Measurements from ENCODE around the gene ACP1. TPM values are rescaled to one million over a fixed set of nuclear protein-coding genes. Genes with fewer than 3 reads are reported as not detected.

Gene ACP1
- total RNA-seq: 81.4 and 82.9 TPM in 2 replicates
- long read RNA-seq, transcript ACP1-205 (3 exons, 703 nt): minor isoform, 6 of 413 reads
- long read RNA-seq, transcript ACP1-201 (6 exons, 1,549 nt): major isoform, 155 of 413 reads
- long read RNA-seq, transcript ACP1-202 (6 exons, 1,552 nt): minor isoform, 142 of 413 reads
- long read RNA-seq, transcript ACP1-209 (7 exons, 577 nt): minor isoform, 82 of 413 reads
- long read RNA-seq, partial matches to known transcripts: 13 of 413 reads
- long read RNA-seq, other reads (novel, unspliced or antisense): 6 of 413 reads

DNA sequence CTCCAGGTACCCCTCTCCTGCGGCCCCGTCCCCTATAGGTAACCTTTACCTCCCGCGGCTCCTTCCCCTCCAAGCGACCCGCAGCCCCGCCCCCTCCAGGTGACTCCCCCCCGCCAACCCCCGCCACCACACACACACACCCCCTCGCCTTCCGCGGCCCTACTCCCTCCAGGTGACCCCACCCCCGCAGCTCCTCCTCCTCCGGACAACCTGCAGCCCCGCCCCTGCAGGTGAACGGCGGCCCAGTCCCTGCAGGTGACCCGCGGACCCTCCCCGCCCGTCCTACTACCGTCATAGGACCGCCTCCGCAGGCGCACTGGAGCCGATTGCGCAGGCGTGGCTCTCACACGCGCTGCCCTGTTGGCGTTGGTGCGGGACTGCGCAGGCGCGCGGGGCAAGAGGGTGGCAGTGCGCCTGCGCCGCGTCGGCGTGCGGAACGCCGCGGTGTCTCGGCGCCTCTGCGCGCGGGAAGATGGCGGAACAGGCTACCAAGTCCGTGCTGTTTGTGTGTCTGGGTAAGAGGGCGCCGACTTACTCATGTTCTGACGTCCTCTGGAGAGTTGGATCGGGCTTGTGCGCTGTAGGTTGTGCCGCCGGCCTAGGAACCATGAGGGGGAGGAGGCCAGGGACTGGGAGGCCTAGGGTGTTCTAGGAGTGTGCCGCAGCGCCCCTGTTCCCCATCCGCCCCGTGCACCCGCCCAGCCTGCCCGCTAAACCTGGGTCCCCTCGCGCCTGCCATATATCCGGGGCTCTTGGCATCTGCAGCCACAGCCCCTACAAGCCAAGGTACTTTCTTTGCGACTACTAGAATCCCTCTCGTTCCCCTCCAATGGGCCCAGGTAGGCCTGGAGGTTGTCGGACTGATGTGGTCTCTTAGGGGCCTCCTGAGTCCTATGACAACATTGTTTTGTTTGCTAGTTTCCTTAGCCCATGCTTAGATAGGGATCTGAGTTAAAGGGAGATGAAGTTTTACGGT lies at the start of gene ACP1:
Gene ACP1 (plus strand): TSS at position 455 of the 976 bp plus-strand sequence. CDS start 18 bp downstream, at position 473.
- Mint-ChIP-seq H3K9me3 (ENCODE audit: unreplicated experiment) (no peaks in the 10 kb centered on the region), H3K4me1 (ENCODE audit: unreplicated experiment) (peaks cover 33% of the 10 kb centered on the region), H3K27ac (ENCODE audit: unreplicated experiment) (peak within 1 kb of the TSS; percentile 95), H3K36me3 (ENCODE audit: unreplicated experiment) (peaks cover 21% of the 10 kb centered on the region), H3K4me3 (ENCODE audit: unreplicated experiment) (peak within 1 kb of the TSS; percentile 88), H3K27me3 (ENCODE audit: unreplicated experiment) (no peaks in the 10 kb centered on the region)
- peak; percentile 98 for DNase-seq (ENCODE audit: extremely low spot score, unreplicated experiment)
- TF ChIP-seq, protein P1, sequence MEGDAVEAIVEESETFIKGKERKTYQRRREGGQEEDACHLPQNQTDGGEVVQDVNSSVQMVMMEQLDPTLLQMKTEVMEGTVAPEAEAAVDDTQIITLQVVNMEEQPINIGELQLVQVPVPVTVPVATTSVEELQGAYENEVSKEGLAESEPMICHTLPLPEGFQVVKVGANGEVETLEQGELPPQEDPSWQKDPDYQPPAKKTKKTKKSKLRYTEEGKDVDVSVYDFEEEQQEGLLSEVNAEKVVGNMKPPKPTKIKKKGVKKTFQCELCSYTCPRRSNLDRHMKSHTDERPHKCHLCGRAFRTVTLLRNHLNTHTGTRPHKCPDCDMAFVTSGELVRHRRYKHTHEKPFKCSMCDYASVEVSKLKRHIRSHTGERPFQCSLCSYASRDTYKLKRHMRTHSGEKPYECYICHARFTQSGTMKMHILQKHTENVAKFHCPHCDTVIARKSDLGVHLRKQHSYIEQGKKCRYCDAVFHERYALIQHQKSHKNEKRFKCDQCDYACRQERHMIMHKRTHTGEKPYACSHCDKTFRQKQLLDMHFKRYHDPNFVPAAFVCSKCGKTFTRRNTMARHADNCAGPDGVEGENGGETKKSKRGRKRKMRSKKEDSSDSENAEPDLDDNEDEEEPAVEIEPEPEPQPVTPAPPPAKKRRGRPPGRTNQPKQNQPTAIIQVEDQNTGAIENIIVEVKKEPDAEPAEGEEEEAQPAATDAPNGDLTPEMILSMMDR (IDR thresholded peaks at IDR 0.05): no peak

- TF ChIP-seq, protein P1 (IDR thresholded peaks at IDR 0.05): no peak
- no peak overlapping the region for H3K27ac Mint-ChIP-seq (ENCODE audit: unreplicated experiment)
- H3K4me3 Mint-ChIP-seq (ENCODE audit: unreplicated experiment): no peak overlapping the region
Observed at GRCh38 chr2:216068-216467, 48.7 kb upstream of the ACP1 start.

GRCh38 chr2:223451-223850 lies 41.3 kb upstream of the ACP1 start:
- H3K27ac Mint-ChIP-seq (ENCODE audit: unreplicated experiment): no peak overlapping the region
- peaks cover 63% of the 10 kb centered on the region for H3K36me3 Mint-ChIP-seq (ENCODE audit: unreplicated experiment)
- H3K4me1 Mint-ChIP-seq (ENCODE audit: unreplicated experiment): no peaks in the 10 kb centered on the region
- no peaks in the 10 kb centered on the region for H3K9me3 Mint-ChIP-seq (ENCODE audit: unreplicated experiment)
- H3K27me3 Mint-ChIP-seq (ENCODE audit: unreplicated experiment): no peaks in the 10 kb centered on the region
- no peak overlapping the region for H3K4me3 Mint-ChIP-seq (ENCODE audit: unreplicated experiment)
- no peak for DNase-seq (ENCODE audit: extremely low spot score, unreplicated experiment)
- TF ChIP-seq, protein P1 (IDR thresholded peaks at IDR 0.05): no peak

More at GRCh38 chr2:216068-216467, 48.7 kb upstream of the ACP1 start:
- Mint-ChIP-seq H3K36me3 (ENCODE audit: unreplicated experiment) (peaks cover 31% of the 10 kb centered on the region), H3K27me3 (ENCODE audit: unreplicated experiment) (peaks cover 5% of the 10 kb centered on the region), H3K9me3 (ENCODE audit: unreplicated experiment) (peaks cover 5% of the 10 kb centered on the region), H3K4me1 (ENCODE audit: unreplicated experiment) (no peaks in the 10 kb centered on the region)
- DNase-seq (ENCODE audit: extremely low spot score, unreplicated experiment): no peak

- H3K27ac Mint-ChIP-seq (ENCODE audit: unreplicated experiment): no peak overlapping the region
- DNase-seq (ENCODE audit: extremely low spot score, unreplicated experiment): no peak
- H3K9me3 Mint-ChIP-seq (ENCODE audit: unreplicated experiment): no peaks in the 10 kb centered on the region
- peaks cover 60% of the 10 kb centered on the region for H3K36me3 Mint-ChIP-seq (ENCODE audit: unreplicated experiment)
- H3K4me1 Mint-ChIP-seq (ENCODE audit: unreplicated experiment): no peaks in the 10 kb centered on the region
- H3K4me3 Mint-ChIP-seq (ENCODE audit: unreplicated experiment): no peak overlapping the region
- no peaks in the 10 kb centered on the region for H3K27me3 Mint-ChIP-seq (ENCODE audit: unreplicated experiment)
- TF ChIP-seq, protein P1 (IDR thresholded peaks at IDR 0.05): no peak
Observed at GRCh38 chr2:223971-224760, 40.6 kb upstream of the ACP1 start.

Measured in osteocyte (in vitro differentiated cells).